PC-9 (cell line): Measurements from ENCODE around the gene LOXL4. TPM values are rescaled to one million over a fixed set of nuclear protein-coding genes. Genes with fewer than 3 reads are reported as not detected.

Experiments
- BruUV-seq: library from RNA; stranded (reverse); fragments of 400-500 nt; replicated peaks from 2 replicates; lab custom pipeline; 2021; lab: Mats Ljungman, UMichigan
- CTCF ChIA-PET: fragments of 300-600 bp; sonication (Branson Sonifier 250); formaldehyde crosslinking; loops from one replicate; lab custom pipeline; 2022; ENCODE audit warnings: antibody characterized with exemption; lab: Charles Lee
- POLR2A ChIA-PET: fragments of 300-600 bp; sonication (Branson Sonifier 250); formaldehyde crosslinking; loops from one replicate; lab custom pipeline; 2022; ENCODE audit warnings: antibody characterized with exemption; ENCODE audit not compliant: unreplicated experiment; lab: Charles Lee
- DNase-seq, 2 experiments: peaks; one replicate each; pipeline versions ENCODE4 v3.0.0 to v3.0.0-alpha.2; 2015 to 2022; ENCODE audit warnings: mixed read lengths in 1 of 2
- H2AFZ ChIP-seq: fragments of 200-600 bp; sonication (generic); 2 replicates; pipeline ENCODE4 v1.8.1; 2017; ENCODE audit warnings: antibody characterized with exemption
- H3F3A ChIP-seq: fragments of 200-600 bp; sonication (generic); 2 replicates; pipeline ENCODE4 v1.8.1; 2017; ENCODE audit warnings: antibody characterized with exemption, mild to moderate bottlenecking, low read depth; ENCODE audit not compliant: insufficient read depth
- H3K27ac ChIP-seq: fragments of 200-600 bp; sonication (generic); 2 replicates; pipeline ENCODE4 v1.6.1; 2016; ENCODE audit warnings: mixed run types
- H3K27me3 ChIP-seq: fragments of 200-600 bp; sonication (generic); 2 replicates; pipeline ENCODE4 v1.6.1; 2016; ENCODE audit warnings: low read depth, mixed run types; ENCODE audit not compliant: insufficient read depth
- H3K36me3 ChIP-seq: fragments of 200-600 bp; sonication (generic); 2 replicates; pipeline ENCODE4 v1.6.1; 2016; ENCODE audit warnings: low read depth, mixed run types
- H3K4me1 ChIP-seq: fragments of 200-600 bp; sonication (generic); replicated peaks from 2 replicates; pipeline ENCODE4 v1.6.1; 2016; ENCODE audit warnings: mixed run types; ENCODE audit not compliant: insufficient read depth
- H3K4me2 ChIP-seq: fragments of 200-600 bp; sonication (generic); 2 replicates; pipeline ENCODE4 v1.6.1; 2017; ENCODE audit warnings: mixed run types
- H3K4me3 ChIP-seq: fragments of 200-600 bp; sonication (generic); 2 replicates; pipeline ENCODE4 v1.6.1; 2016; ENCODE audit warnings: mixed run types
- H3K79me2 ChIP-seq: fragments of 200-600 bp; sonication (generic); 2 replicates; pipeline ENCODE4 v1.6.1; 2017; ENCODE audit warnings: low read depth, mixed run types
- H3K9me2 ChIP-seq: fragments of 200-600 bp; sonication (generic); 2 replicates; pipeline ENCODE4 v1.8.1; 2017; ENCODE audit warnings: mild to moderate bottlenecking; ENCODE audit not compliant: insufficient read depth
- H3K9me3 ChIP-seq: fragments of 200-600 bp; sonication (generic); 2 replicates; pipeline ENCODE4 v1.8.1; 2016; ENCODE audit warnings: low read depth; ENCODE audit not compliant: insufficient read depth
- H4K20me1 ChIP-seq: fragments of 200-600 bp; sonication (generic); 2 replicates; pipeline ENCODE4 v1.8.1; 2017; ENCODE audit not compliant: insufficient read depth
- EZH2 ChIP-seq: fragments of 200-600 bp; sonication (generic); IDR thresholded peaks from 2 replicates; pipeline ENCODE4 v1.8.0; 2017; ENCODE audit warnings: antibody characterized with exemption, low read depth
- intact Hi-C: fragments of 100-400 bp; cut with micrococcal nuclease; formaldehyde crosslinking; loops from one replicate; pipeline ENCODE4 v1.10.0; 2022; ENCODE audit not compliant: unreplicated experiment
- total RNA-seq: library from RNA; stranded (reverse); gene quantifications from 2 replicates; pipeline ENCODE4 v1.2.3, GENCODE V29; 2021
- TF ChIP-seq, protein P1 (sequence below): fragments of 200-600 bp; sonication (generic); conservative IDR thresholded peaks from 2 replicates; pipeline ENCODE4 v1.6.1; 2017; ENCODE audit warnings: mixed run types, antibody characterized with exemption, mild to moderate bottlenecking, moderate library complexity

The LOXL4 gene
- total RNA-seq, 1 experiment from 2014 or later = 3.5 TPM

DNA sequence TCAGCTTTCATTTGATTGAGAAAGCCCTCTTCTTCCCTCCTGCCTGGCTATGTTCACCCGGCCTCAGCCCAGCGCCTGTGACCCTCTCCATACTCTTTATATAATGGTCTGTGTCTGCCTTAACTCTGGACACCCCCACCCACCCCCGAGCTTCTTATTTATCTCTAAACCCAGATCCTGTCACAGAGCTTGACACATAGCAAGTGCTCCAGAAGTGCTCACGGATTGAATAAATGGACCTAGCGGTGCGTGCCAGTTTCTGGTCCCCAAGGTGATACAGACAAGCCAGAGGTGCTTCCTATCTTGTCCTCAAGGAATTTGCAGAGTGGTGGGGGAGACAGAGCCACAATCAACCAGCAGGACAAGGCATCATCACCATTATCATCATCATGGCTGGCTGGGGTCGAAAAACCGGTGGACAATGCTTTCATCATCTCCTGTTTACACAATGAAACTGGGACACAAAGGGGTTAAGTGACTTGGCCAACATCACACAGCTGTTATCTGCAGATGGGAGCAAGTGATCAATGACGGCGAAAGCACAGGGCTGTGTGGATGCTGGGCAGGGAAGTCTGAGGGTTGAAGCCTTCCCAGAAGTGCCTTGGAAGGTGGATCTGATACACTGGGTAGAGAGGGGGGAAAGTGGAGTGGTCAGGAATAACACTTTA lies 2.2 kb upstream of the LOXL4 start:
- POLR2A ChIA-PET = no interaction called here
- Histone ChIP-seq H3K27me3 (no peaks in the 10 kb centered on the region), H3K4me3 (no peak overlapping the region), H3K36me3 (no peaks in the 10 kb centered on the region), H3K4me1 (peaks cover 44% of the 10 kb centered on the region), H3K9me3 (no peaks in the 10 kb centered on the region), H3F3A (peaks cover 22% of the 10 kb centered on the region; the same call in 1 of the 2 replicates), H3K27ac (peak overlapping the region; percentile 68), H4K20me1 (no peaks in the 10 kb centered on the region), H2AFZ (no peak overlapping the region; the same call in 1 of the 2 replicates), H3K4me2 (peak overlapping the region; percentile 70), H3K9me2 (no peaks in the 10 kb centered on the region), H3K79me2 (no peaks in the 10 kb centered on the region)
- intact Hi-C loops = no loop called here
- no peak for DNase-seq
- BruUV-seq = no TSS peak
- TF ChIP-seq EZH2 = no peak
- TF ChIP-seq, protein P1, sequence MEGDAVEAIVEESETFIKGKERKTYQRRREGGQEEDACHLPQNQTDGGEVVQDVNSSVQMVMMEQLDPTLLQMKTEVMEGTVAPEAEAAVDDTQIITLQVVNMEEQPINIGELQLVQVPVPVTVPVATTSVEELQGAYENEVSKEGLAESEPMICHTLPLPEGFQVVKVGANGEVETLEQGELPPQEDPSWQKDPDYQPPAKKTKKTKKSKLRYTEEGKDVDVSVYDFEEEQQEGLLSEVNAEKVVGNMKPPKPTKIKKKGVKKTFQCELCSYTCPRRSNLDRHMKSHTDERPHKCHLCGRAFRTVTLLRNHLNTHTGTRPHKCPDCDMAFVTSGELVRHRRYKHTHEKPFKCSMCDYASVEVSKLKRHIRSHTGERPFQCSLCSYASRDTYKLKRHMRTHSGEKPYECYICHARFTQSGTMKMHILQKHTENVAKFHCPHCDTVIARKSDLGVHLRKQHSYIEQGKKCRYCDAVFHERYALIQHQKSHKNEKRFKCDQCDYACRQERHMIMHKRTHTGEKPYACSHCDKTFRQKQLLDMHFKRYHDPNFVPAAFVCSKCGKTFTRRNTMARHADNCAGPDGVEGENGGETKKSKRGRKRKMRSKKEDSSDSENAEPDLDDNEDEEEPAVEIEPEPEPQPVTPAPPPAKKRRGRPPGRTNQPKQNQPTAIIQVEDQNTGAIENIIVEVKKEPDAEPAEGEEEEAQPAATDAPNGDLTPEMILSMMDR = no peak
- CTCF ChIA-PET = no interaction called here

GRCh38 chr10:98269435-98269912 lies 1.5 kb upstream of the LOXL4 start:
- Histone ChIP-seq H3F3A (peaks cover 23% of the 10 kb centered on the region; the same call in 1 of the 2 replicates), H3K4me2 (peak overlapping the region; percentile 70), H2AFZ (no peak overlapping the region; the same call in 1 of the 2 replicates), H3K27ac (peak overlapping the region; percentile 68), H3K4me1 (peaks cover 49% of the 10 kb centered on the region), H4K20me1 (no peaks in the 10 kb centered on the region), H3K9me3 (no peaks in the 10 kb centered on the region), H3K4me3 (no peak overlapping the region; the same call in 1 of the 2 replicates), H3K36me3 (no peaks in the 10 kb centered on the region), H3K27me3 (no peaks in the 10 kb centered on the region), H3K9me2 (no peaks in the 10 kb centered on the region), H3K79me2 (no peaks in the 10 kb centered on the region)
- peak; percentile 88 to 91 for DNase-seq
- TF ChIP-seq, protein P1 = no peak
- ChIA-PET CTCF (interaction anchor here (1.3 kb wide), 1 partner anchor 40 kb away, joined by 5 read pairs; no protein-coding TSS in a partner anchor), POLR2A (interaction anchor here (0.6 kb wide), 1 partner anchor 772 kb away, joined by 12 read pairs; no protein-coding TSS in a partner anchor)
- intact Hi-C loops = loop anchor here (1.0 to 10.0 kb wide), 5 partner anchors 24 to 385 kb away; no protein-coding TSS in a partner anchor
- BruUV-seq = no TSS peak

DNA sequence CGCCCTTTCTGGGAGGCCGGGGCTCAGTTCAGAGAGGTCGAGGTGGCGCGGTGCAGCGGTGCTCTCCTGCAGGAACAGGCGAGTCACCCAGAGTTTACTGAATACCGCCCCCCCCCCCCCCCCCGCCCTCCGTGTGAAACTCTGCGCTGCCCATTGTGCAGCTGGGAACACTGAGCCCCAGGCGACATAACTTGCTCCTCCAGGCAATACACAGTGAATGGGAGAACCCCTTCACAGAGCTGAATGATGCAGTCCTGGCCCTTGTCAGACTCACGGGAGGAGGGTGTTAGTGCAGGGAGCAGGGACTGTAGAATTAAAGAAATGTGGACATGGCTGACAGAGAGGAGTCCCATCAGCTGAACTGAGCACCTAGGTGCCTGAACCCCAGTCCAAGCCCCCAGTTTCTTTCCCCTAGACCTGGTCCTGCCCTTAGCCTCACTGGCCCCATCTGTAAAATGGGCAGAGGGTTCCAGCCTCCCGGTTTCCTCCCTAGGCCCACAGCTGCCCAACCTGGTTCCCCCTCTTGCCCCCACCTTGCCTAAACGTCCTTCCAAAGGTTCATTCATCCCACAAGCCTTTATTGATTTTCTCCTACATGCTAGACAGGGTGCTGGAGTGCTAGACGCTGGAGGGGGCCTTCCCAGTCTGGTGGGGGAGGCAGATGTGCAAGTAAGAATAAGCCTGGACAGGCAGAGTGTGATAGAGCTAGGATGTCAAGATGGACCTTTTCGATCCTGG lies 869 bp upstream of the LOXL4 start:
- intact Hi-C loops = loop anchor here (1.0 to 10.0 kb wide), 5 partner anchors 24 to 384 kb away; no protein-coding TSS in a partner anchor
- POLR2A ChIA-PET = interaction anchor here (0.6 to 1.1 kb wide), 2 partner anchors 25 to 771 kb away, joined by 6 to 12 read pairs; no protein-coding TSS in a partner anchor
- TF ChIP-seq, protein P1 = no peak
- no peak for TF ChIP-seq EZH2
- peak overlapping the region; percentile 68 for H3K27ac ChIP-seq
- H3K4me1 ChIP-seq = peaks cover 55% of the 10 kb centered on the region
- no peaks in the 10 kb centered on the region for H4K20me1 ChIP-seq
- CTCF ChIA-PET = interaction anchor here (0.6 to 1.3 kb wide), 2 partner anchors 41 to 1152 kb away, joined by 3 to 5 read pairs; no protein-coding TSS in a partner anchor
- peak overlapping the region; percentile 70 for H3K4me2 ChIP-seq
- no peaks in the 10 kb centered on the region for H3K27me3 ChIP-seq
- H3F3A ChIP-seq = peaks cover 26% of the 10 kb centered on the region; the same call in 1 of the 2 replicates
- H3K9me3 ChIP-seq = no peaks in the 10 kb centered on the region
- H2AFZ ChIP-seq = no peak overlapping the region
- H3K4me3 ChIP-seq = peak overlapping the region; percentile 53; the same call in 1 of the 2 replicates
- H3K36me3 ChIP-seq = no peaks in the 10 kb centered on the region
- no peak for DNase-seq
- BruUV-seq = no TSS peak
- H3K9me2 ChIP-seq = no peaks in the 10 kb centered on the region
- no peaks in the 10 kb centered on the region for H3K79me2 ChIP-seq
